ENCODE results near the gene CHMP1A. TPM values are rescaled to one million over a fixed set of nuclear protein-coding genes. Genes with fewer than 3 reads are reported as not detected.

CHMP1A gene
- total and polyA plus RNA-seq, 2 of the 8 experiments (the other 6 are each of a cell fraction or from before 2014, with no cell fraction given), result 64.4 to 75.8 TPM

- Histone ChIP-seq H3K23ac (ENCODE audit: insufficient read length) (no peak overlapping the region), H4K5ac (ENCODE audit: insufficient read length, low read depth, low read length) (no peak overlapping the region), H3K18ac (ENCODE audit: extremely low read depth, low read length) (no peak overlapping the region), H2BK20ac (ENCODE audit: low read length) (no peak overlapping the region), H3K4me2 (ENCODE audit: insufficient read depth in 1 of 2, low read depth in 2 of 2, low read length in 2 of 2) (no peak overlapping the region), H2AFZ (ENCODE audit: low read length) (no peak overlapping the region), H3K56ac (replicated peaks; ENCODE audit: insufficient read length, low read depth, low read length) (no peak overlapping the region), H2BK5ac (ENCODE audit: low read depth, low read length) (no peak overlapping the region), H3K4me3 (ENCODE audit: extremely low read depth in 1 of 4, insufficient read depth in 2 of 4, low read depth in 3 of 4, low read length in 4 of 4) (no peak overlapping the region), H3K4ac (replicated peaks; ENCODE audit: insufficient read length, low read depth, low read length) (no peak overlapping the region), H2BK120ac (replicated peaks; ENCODE audit: low read depth, low read length) (no peak overlapping the region), H2AK5ac (ENCODE audit: low read depth, low read length) (no peak overlapping the region), H3K14ac (ENCODE audit: insufficient read length) (no peak overlapping the region), H3K9me3 (ENCODE audit: insufficient read depth in 2 of 2, low read depth in 1 of 2, low read length in 1 of 2) (no peaks in the 10 kb centered on the region), H3K36me3 (ENCODE audit: control insufficient read depth in 2 of 4, insufficient read depth in 4 of 4, low read length in 3 of 4) (no peaks in the 10 kb centered on the region), H3K27ac (ENCODE audit: low read depth, low read length) (no peak overlapping the region), H2BK12ac (ENCODE audit: low read depth, low read length) (no peak overlapping the region), H3K79me1 (ENCODE audit: low read depth, low read length) (no peaks in the 10 kb centered on the region), H4K8ac (ENCODE audit: extremely low read depth, insufficient read depth, low read length) (no peak overlapping the region), H3K27me3 (replicated peaks in 1 of 4; ENCODE audit: control insufficient read depth in 3 of 4, extremely low read depth in 1 of 4, insufficient read depth in 3 of 4, low read length in 3 of 4) (no peaks in the 10 kb centered on the region; a peak in 1 of 7 replicates), H2BK15ac (ENCODE audit: low read length) (no peak overlapping the region), H4K20me1 (replicated peaks in 1 of 2; ENCODE audit: control insufficient read depth in 1 of 2, insufficient read depth in 2 of 2, low read length in 2 of 2) (peaks cover 0 to 11% of the 10 kb centered on the region in 2 experiments), H3K9ac (replicated peaks in 1 of 4; ENCODE audit: extremely low read depth in 1 of 4, low read depth in 3 of 4, low read length in 3 of 4) (no peak overlapping the region), H3K79me2 (ENCODE audit: control insufficient read depth in 1 of 2, insufficient read depth in 2 of 2, low read length in 2 of 2) (no peaks in the 10 kb centered on the region), H4K91ac (replicated peaks; ENCODE audit: insufficient read length, low read length) (no peak overlapping the region), H3K4me1 (replicated peaks in 1 of 4; ENCODE audit: control insufficient read depth in 3 of 4, insufficient read depth in 4 of 4, low read length in 3 of 4) (peaks cover 0 to 11% (median 9%) of the 10 kb centered on the region in 4 experiments; a peak in 5 of 7 replicates), H3K23me2 (ENCODE audit: low read depth, low read length) (peaks cover 2% of the 10 kb centered on the region)
- POLR2A ChIA-PET (ENCODE audit: partially characterized antibody), result interaction anchor here (1.0 to 1.4 kb wide), 3 partner anchors 15 to 37 kb away, joined by 4 to 5 read pairs (median 5); partner anchors contain the start of gene DPEP1
- TF ChIP-seq, protein P1, sequence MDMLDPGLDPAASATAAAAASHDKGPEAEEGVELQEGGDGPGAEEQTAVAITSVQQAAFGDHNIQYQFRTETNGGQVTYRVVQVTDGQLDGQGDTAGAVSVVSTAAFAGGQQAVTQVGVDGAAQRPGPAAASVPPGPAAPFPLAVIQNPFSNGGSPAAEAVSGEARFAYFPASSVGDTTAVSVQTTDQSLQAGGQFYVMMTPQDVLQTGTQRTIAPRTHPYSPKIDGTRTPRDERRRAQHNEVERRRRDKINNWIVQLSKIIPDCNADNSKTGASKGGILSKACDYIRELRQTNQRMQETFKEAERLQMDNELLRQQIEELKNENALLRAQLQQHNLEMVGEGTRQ (IDR thresholded peaks at IDR 0.05; ENCODE audit: low read length), result no peak
- TF ChIP-seq BCL11A (IDR thresholded peaks at IDR 0.05; ENCODE audit: low read depth in 2 of 2, low read length in 2 of 2) (no peak), NRF1 (IDR thresholded peaks at IDR 0.05; ENCODE audit: low read depth, low read length) (no peak), SAP30 (IDR thresholded peaks at IDR 0.05; ENCODE audit: insufficient read depth, insufficient replicate concordance, low read length) (no peak), MAX (IDR thresholded peaks at IDR 0.05) (no peak), SP2 (IDR thresholded peaks at IDR 0.05; ENCODE audit: low read length) (no peak)
- 97% methylated on average over 5 of the region's 14 CpGs; no CpG with 5 or more reads in 1 of the 2 experiments for WGBS, 2 experiments (ENCODE audit: extremely low coverage in 1 of 2, insufficient coverage in 1 of 2, insufficient read length in 1 of 2, insufficient replicate concordance in 2 of 2, low coverage in 1 of 2, low lambda C conversion rate in 2 of 2, missing lambda C conversion rate in 1 of 2)
- CTCF ChIA-PET (ENCODE audit: partially characterized antibody), result no interaction called here
- DNase-seq (ENCODE audit: low read depth in 1 of 2, low spot score in 2 of 2) (no peak), FAIRE-seq (no peak)
These were observed 59.3 kb downstream of the CHMP1A start for GRCh38 chr16:89598199-89598598.

Data from H1 (cell line).